ENCODE measurements around the gene LGR4.

Gene LGR4

DNA sequence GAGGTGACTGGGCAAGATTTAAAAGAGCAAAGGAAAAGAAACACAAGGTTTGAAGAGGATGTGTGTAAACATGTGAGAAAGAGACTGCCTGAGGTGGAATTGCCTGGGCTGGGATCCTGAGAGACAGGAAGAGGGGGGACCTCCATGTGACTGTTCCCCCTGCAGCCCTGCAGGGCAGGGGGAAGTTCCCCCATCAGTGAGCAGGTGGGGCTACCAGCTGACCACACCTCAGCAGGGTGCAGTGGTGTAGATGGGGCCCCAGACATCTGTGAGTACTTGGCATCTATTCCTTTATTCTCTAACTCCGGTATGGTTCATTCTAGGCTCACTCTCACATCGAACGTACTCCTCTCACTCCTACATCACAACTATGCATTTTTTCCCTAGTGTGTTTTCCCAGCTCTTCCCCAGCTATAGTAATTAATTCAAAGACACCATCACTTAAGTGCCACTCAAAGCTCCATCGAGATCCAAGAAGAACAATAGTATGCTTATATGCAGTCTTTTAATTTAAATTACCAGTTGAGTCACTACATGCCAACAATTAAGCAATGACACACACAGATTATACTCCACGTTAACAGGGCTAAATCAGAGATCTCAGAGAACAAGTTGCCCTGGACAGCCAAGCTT is 42.7 kb downstream of the LGR4 start:
- DNase-seq (ENCODE audit: low read depth): peak; percentile 34

DNA sequence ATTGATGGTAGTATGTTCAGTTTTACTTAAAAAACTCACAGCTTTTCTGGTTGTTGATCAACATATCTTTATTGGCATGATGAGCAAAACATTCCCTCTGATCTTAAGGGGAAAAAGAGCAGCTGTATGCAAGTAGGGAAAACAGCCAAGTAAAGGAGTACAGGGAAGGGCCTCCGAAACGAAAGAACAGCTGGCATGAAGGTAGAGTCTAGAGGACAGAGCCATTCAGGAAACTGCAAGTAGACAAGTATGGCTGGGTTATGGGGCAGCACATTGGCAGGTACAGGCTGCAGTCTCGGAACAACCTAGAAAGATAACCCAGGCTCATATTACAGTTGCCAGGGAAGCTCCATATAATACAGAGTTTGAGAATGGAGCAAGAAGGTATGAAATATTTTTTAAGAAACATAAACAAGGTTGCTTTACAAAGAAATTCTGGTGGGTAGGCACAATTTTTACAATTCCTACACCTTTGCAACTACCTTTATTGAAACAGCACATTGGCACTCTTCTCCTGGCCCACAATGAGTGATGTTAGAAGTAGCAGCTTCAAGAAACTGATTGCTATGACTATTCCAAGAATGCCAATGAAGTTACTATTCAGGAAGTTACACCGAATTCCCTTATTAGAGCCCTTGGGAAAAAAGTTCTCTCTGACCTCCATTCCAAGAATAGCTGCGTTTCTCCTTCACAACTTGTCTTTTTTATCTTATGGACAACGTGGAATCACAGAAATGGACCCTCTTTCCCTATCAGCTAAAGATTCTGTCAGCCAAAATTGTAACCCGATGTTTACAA is 45.2 kb downstream of the LGR4 start:
- peak; percentile 37 for DNase-seq (ENCODE audit: low read depth)

DNA sequence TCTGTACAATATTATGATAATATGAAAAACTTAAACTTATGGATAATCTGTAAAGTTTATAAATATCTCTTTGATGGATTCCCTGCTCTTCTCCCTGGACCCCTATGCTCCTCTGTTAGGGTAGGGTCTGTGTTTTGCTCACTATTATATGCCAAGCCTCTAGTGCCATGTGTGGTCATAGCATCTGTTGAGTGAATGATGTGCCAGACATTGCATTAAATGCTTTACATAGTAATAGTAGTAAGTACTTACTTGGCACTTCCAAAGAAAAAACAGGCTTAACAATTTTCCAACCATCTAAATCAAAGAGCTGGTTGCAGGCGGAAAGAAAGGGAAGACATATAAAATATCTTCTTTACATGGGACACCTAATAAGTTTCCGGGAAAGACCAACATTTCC is 46.8 kb downstream of the LGR4 start:
- DNase-seq (ENCODE audit: low read depth): no peak

DNA sequence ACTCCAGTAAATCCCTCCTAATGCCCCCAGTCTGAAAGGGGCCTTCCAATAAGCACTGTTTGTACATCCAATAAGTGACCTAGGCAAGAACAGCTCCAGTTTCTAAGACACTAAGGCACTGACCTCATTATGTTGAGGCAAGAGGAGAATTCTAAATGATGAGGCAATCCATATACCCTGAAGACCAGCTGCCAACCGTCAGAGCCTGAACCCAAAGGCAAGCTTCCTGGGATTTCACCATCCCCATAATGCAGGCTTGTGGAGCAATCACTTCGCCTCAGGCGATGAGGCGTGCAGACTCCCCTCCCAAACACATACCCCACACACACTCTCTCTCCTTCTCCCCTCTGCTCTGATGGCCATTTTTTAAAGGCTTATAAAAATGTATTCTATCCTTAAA is 49.5 kb downstream of the LGR4 start:
- DNase-seq (ENCODE audit: low read depth): peak; percentile 97

DNA sequence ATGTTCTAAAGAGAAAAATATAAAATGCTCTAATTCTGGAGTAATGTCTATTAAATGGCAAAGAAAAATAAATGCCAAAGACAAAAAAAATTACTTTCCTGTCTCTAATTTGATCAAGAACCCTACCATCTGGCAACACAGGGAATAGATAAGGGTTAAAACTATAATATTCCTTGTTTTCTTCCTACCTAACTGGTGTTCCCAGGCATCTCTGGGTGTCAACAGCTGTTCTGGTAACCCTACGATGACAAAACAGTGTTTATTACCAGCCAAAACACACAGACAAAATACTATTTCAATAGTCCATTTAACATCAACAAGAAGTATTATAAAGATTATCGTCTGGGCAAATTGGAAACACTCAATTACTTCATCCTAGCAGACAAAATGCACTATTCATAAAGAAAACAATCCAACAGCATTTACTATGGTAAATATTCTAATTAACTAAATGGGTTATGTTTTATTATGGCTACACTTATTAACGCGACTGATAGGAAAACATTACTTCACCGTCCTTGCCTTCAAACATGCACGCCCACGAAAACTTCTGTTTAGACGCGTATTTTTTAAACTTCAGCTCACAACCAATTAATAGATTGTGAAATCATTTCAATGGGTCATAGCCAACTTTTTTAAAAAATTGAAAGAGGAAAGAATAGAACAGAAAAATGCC is 50.6 kb downstream of the LGR4 start:
- DNase-seq (ENCODE audit: low read depth): no peak

DNA sequence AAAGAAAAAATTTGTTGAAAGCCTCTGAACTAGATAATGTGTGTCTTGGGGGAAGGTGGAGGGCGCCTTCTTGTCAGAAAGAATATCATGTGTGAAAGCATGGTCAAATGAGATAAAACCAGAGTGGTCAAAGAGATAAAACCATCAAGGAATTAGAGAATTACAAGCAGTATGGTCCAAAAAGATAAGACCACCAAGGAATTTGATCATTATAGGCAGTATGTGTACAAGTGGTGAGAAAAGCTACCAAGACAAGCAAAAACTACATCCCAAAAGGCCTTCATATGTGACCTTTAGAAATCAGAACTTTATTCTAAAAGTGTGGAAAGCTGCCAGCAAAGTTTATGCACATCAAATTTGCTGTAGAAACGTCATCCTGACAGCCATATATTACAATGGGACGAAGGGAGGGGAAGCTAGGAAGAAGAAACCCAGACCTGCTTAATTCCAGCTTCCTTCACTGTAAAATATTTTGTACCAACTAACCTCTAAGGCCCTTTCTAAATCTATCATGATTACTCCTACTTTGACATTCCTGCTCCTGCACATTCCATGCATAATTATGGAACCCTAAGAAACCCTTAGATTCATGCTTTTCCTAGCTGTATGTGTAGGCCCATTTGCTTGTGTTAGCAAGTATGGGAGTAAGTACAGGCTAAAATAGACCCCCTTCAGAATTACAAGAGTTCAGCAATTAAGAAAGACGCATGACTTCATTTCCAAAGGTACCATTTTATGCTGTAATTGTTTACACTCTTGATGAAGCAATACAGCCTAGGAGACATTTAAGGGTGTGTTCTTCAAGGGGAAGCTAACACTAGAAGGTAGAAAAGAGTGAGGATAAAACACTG is 51.6 kb downstream of the LGR4 start:
- DNase-seq (ENCODE audit: low read depth): peak; percentile 73

DNA sequence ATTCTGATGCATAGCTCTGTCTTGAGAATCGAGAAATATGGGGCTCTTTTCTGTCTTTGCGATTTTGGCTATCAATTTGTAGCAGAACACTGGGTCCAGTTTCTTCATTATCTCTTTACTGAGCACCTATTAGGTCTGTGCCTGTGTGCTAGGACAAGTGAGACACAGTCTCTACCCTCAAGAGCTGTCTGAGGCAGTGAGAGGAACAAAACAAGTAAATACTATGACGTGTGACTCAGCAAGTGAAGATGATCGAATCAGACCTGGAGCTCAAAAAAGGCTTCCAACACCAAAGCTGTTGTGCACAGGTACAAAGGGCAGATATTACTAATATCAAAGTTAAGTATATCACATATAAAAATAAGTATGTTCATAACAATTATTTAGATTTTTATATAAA is 52.4 kb downstream of the LGR4 start:
- DNase-seq (ENCODE audit: low read depth): no peak

DNA sequence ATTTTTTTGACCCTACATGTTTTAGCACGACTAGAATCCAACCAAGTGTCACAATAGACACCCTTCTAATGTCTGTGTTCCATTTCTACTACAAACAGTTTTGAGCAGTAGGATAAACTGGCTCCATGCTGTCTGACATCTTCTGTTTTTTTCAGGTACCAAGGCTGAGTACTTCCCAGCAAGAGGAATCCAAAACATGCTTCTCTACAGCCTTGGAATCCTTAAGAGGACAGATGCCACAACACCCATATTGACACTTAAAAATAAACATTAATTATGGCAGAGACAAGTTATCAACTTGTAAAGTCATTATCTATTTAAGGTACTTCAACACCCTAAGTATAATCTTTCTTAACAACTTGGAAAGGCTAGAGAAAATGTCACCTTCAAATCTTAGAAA is 54.2 kb downstream of the LGR4 start:
- no peak for DNase-seq (ENCODE audit: low read depth)

DNA sequence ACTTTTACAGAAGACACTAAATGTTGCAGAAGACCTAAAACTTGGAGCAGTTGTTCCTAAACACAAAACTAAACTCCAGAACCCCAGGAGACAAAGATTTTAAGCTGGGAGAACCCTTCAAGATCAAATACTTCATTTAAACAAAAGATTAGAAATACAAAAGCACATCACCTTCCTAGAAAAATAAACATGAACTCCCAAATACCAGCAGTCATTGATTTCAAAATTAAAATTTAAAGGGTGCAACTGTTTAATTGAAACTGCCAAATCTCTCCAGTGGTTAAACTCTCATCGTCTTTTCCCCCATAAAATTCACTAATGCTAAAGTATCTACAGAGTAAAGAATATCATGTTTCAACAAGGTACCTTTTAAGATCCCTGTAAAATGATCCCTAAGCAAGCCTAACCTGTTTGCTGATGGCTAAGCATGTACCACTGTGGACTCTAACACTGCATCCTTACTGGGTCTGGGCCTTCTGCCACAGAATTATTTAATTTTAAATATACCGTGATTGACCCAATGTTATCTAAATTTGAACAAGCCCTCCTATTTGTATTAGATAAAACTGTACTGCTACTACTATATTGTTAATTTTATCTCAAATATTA is 55.9 kb downstream of the LGR4 start:
- DNase-seq (ENCODE audit: low read depth): no peak

DNA sequence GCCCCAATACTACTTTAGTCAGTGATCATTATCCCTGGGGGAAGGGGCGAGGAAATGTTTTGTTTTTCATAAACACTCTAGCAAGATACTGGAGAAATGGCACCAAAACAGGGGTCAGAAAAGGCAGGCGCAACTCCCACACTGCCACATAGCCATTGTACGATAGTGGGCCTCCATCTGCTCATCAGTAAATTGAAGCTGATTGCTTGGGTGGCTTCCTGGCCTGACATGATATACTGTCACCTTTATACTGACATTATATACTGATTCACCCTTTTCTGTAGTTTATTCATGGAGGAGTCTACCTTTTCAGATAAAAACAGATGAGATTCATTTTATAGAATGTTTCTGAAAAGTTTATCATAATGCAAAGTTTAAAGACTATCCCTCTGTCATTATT is 57.9 kb downstream of the LGR4 start:
- DNase-seq (ENCODE audit: low read depth): no peak

DNA sequence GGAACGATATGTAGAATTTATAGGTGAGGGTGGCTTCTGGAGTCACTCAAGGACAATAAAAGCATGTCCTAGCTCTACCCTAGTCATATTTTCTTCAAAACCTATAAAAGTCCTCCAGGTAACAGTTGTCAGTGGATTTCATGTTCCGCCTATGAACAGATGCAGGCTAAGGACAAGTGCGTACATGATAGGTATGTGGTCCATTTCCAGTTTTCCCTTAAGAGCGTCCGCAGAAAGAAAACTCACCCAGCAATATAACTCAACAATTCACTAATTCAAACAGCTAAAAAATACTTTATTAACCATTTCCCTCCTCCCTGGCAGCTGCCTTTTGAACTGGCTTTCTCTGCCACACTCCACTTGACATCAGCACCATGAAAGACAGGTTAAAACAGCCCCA is 59.4 kb downstream of the LGR4 start:
- DNase-seq (ENCODE audit: low read depth): no peak

DNA sequence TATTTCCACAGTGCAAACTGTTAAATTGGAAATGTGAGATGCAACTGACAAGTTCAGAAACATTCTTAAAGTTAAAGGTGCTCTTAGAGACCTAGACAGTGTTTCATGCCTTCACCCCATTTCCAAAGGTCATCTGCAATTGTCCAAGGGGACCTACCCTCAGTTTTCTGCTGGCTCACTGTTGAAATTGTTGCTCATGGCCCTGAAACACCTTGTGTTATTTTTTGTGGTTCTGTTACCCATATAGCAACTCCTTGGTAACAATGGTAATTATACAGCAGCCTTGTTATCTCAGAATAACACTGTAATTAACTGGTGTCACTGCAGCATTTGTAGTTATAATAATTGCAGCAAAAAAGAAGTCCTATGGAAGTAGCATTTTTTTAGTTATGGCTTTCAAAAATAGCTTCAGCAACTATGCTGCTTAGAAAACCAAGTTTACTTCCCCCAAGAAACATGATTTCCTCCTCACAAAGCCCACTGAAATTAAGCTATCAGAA is 60.3 kb downstream of the LGR4 start:
- no peak for DNase-seq (ENCODE audit: low read depth)

DNA sequence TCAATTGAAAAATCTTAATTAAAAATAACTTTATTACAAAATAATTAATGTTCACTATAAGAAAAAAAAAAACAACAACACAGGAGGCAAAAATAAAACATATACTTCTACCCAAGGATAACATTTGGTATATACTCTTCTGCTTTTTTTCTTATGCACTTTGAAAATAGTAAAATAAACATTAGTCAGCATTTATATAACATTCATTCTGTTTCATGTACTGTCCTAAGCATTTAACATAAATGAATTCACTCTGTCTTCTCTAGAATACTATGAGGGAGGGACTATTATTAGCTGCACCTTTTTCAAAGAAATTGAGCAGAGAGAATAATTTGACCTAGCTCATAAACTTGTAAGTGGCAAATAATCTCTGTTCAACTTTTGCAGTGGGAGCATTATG is 61.3 kb downstream of the LGR4 start:
- DNase-seq (ENCODE audit: low read depth): no peak

DNA sequence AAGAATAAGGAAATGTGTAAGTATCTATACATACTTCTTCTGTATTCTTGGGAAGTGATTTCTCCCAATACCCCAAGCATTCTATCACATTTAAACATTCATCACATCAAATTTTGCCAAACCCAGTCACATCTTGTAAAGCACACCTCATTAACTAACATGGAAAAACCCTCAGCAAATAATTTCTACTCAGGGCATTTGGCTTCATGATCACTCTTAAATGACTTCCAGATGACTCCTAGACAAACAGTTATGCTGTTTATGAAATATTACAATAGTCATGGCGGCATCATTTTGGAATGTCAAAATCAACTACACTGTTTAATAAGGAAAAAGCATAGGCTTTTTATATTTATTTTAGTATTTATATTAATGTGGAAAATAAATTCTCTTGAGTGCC is 62.3 kb downstream of the LGR4 start:
- no peak for DNase-seq (ENCODE audit: low read depth)

DNA sequence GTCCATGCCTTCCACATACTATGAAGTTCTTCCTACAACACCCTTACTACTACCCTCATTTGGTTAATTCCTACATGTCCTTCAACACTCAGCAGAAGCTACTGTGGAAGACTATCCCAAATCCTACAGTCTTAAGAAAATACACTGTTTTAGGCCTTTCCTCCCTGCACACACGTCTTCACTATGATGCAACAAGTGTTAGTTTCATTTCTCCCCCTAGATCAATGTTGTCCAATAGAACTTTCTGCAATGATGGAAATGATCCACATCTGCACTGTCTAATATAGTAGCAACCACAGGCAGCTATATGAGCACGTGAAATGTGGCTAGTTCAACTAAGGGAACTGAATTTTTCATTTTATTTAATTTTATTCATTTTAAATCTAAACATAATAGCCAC is 62.8 kb downstream of the LGR4 start:
- DNase-seq (ENCODE audit: low read depth): no peak

DNA sequence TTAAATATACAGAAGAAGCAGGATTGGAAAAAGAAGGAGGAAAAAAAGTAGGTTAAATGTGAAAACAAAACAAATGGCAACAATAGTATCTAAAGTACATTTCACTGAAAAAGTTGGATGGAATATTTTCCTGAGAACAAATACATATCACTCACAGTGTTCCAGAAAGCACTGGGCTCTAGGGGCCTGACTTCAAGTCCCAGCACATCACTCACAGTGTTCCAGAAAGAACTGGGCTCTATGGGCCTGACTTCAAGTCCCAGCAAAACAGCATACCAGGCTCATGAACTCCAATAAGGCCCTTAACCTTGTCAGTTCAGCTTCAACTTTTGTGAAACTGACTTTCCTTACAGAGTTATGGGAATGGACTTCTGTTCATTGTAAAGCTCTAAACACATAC is 63.5 kb downstream of the LGR4 start:
- no peak for DNase-seq (ENCODE audit: low read depth)

DNA sequence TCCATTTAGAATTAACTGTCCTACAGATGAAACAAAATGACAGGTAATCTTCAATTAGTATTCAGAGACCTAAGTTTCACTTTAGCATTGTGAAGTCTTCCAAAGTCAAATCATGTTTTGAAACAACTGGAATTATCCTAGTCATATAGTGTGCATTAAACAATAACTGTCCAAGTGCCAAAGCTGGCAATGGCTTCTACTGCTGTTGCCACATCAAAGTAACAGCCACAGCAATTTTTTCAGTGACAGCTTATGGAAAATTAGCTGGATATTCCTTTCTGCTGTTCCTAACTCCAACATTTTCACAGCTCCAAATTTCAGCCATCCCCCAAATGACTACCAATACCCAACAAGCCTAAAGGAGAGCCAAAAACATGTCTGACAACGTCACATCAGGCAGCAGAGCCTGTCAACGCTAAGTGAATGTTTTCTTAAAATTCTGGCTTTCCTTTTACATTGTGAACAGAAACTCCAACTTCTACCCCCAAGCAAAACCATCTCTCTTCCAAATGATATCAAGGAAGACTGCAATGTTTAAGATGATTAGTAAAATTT is 64.3 kb downstream of the LGR4 start:
- no peak for DNase-seq (ENCODE audit: low read depth)

DNA sequence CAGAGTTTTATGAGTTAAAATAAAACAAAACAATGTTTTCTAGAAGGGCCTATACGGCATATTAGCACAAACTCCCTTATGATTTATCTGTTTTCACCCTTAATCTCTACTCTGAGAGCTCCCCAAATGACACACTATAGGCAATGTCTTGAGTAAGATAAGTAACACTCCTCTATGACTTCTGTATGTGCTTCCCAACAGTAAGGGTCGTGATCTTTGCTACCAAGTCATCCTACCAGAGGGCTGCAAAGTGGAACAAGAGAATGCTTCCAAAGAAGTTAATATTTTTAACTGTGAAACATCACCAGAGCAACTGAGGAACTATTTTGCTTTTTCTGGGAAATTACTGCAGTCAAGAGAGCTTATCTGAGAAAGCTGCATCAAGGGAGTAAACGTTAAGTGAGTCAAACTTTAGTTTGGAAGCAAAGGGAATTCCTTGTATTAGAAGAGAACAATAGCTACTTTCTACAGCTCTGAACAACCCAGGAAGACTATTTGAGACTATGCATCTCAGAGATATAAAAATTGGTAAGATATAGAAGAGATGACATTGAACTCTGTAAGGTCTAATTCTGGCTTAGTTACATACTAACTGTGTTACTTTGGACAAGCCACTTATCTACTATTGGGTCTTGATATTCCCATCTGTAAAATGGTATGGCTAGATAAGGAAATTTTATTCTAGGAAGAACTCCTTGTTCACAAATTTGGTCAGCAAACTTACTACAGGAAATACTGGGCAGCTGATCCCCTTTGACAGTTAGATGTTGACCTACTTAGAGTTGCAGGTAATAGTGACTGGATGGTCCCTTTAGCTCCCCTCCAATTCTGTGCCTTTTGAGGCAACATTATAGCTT is 65.9 kb downstream of the LGR4 start:
- peak; percentile 34 for DNase-seq (ENCODE audit: low read depth)

DNA sequence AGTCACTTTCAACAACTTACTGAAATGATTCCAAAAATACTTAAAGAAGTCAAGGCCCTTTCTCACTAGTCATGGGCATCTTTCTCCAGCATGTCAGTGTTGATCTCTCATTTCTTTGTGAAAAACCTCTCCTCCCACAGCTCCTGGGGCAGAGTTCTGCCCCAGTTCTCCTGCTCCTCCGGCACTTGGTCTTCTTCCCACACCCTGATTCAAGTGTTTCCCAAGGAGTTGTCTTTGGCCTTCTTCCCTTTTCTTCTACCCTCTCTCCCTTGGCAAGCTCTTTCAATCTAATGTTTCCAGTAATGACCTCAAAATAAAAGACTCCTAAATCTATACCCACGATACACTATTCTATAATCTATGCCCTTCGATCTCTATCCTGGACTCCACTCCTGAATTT is 67.5 kb downstream of the LGR4 start:
- DNase-seq (ENCODE audit: low read depth): no peak

DNA sequence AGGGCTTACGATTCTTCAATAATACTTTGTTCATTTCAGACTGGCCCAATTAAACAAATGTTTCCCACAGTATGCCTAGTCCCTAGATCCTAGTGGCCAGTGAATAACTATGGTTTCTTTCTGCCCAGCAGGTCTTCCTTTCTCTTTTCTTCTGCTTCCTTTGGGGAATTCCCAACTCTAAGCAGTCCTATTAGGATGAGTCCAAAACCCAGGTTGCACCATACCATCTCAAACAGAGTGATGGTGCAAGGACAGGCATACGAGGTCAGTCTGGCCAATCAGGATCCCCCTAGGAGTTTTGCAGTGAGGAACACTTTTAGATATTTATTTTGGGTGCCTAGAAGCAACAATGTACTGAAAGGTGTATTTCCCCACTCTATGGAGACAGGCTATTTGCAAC is 68.2 kb downstream of the LGR4 start:
- no peak for DNase-seq (ENCODE audit: low read depth)

DNA sequence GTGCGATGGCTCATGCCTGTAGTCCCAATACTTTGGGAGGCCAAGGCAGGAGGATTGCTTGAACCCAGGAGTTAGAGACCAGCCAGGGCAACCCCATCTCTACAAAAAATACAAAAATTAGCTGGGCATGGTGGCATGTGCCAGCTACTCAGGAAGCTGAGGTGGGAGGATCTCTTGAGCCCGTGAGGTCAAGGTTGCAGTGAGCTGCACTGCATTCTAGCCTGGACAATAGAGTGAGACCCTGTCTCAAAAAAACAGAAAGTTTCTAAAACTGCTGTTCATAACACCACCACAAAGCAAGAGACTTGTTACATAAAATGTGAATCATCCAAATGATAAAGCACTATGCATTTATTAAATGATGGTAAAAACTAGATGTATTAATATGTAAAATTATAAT is 69.4 kb downstream of the LGR4 start:
- DNase-seq (ENCODE audit: low read depth): no peak

Data from amniotic epithelial cell (primary cell).